DOHH2 (cell line): ENCODE results near the gene LOXL4.
A peak's percentile ranks its signal among the peaks of the same experiment; 100 is the strongest.

Experiments used
- H3F3A ChIP-seq: fragments of 200-600 bp; sonication (generic), shearing (Covaris generic); 2 replicates; pipeline ENCODE4 v1.6.0; 2016; ENCODE audit warnings: antibody characterized with exemption, mild to moderate bottlenecking; ENCODE audit not compliant: control insufficient read depth, insufficient read depth
- H3K27ac ChIP-seq: fragments of 200-600 bp; sonication (generic); 2 replicates; pipeline ENCODE4 v1.5.1; 2014; ENCODE audit warnings: low read depth, mild to moderate bottlenecking, low read length, moderate library complexity
- H3K27me3 ChIP-seq: fragments of 200-600 bp; sonication (generic); 2 replicates; pipeline ENCODE4 v1.6.1; 2014; ENCODE audit warnings: mild to moderate bottlenecking, low read length, mixed read lengths; ENCODE audit not compliant: control insufficient read depth
- H3K36me3 ChIP-seq: fragments of 200-600 bp; sonication (generic); 2 replicates; pipeline ENCODE4 v1.6.1; 2014; ENCODE audit warnings: mild to moderate bottlenecking, low read length, moderate library complexity, mixed read lengths; ENCODE audit not compliant: control insufficient read depth
- H3K4me1 ChIP-seq: fragments of 200-600 bp; sonication (generic); 2 replicates; pipeline ENCODE4 v1.6.1; 2014; ENCODE audit warnings: mild to moderate bottlenecking, low read length, mixed read lengths; ENCODE audit not compliant: control insufficient read depth
- H3K4me2 ChIP-seq: fragments of 200-600 bp; sonication (generic); 2 replicates; pipeline ENCODE4 v1.6.0; 2014; ENCODE audit warnings: mild to moderate bottlenecking, low read length, moderate library complexity
- H3K4me3 ChIP-seq: fragments of 200-600 bp; sonication (generic); 2 replicates; pipeline ENCODE4 v1.5.1; 2014; ENCODE audit warnings: mild to moderate bottlenecking, low read length, mixed read lengths
- H3K79me2 ChIP-seq: fragments of 200-600 bp; sonication (generic); 2 replicates; pipeline ENCODE4 v1.6.1; 2014; ENCODE audit warnings: mild to moderate bottlenecking, low read length, mixed read lengths; ENCODE audit not compliant: control insufficient read depth
- H3K9me2 ChIP-seq: fragments of 200-600 bp; sonication (generic); replicated peaks from 2 replicates; pipeline ENCODE4 v1.6.1; 2014; ENCODE audit warnings: mild to moderate bottlenecking, low read length, mixed read lengths; ENCODE audit not compliant: control insufficient read depth
- H3K9me3 ChIP-seq: fragments of 200-600 bp; sonication (generic); 2 replicates; pipeline ENCODE4 v1.6.1; 2014; ENCODE audit warnings: antibody characterized with exemption, low read length, mixed read lengths; ENCODE audit not compliant: control insufficient read depth, insufficient read depth
- H4K20me1 ChIP-seq: fragments of 200-600 bp; sonication (generic); 2 replicates; pipeline ENCODE4 v1.6.0; 2014; ENCODE audit warnings: low read depth, mild to moderate bottlenecking, antibody characterized with exemption, low read length, moderate library complexity; ENCODE audit not compliant: control insufficient read depth, insufficient read depth
- EZH2phosphoT487 ChIP-seq: fragments of 200-600 bp; sonication (generic); IDR thresholded peaks from 2 replicates; pipeline ENCODE4 v1.6.1; 2017; ENCODE audit warnings: borderline replicate concordance, mild to moderate bottlenecking, antibody characterized with exemption, low read length, moderate library complexity, mixed read lengths
- TF ChIP-seq, protein P1 (sequence below): fragments of 200-600 bp; sonication (generic); IDR thresholded peaks from one replicate; pipeline ENCODE4 v1.5.1; 2014; ENCODE audit warnings: antibody characterized with exemption, mild to moderate bottlenecking, low read depth, low read length; ENCODE audit not compliant: poor library complexity, severe bottlenecking

The LOXL4 gene

DNA sequence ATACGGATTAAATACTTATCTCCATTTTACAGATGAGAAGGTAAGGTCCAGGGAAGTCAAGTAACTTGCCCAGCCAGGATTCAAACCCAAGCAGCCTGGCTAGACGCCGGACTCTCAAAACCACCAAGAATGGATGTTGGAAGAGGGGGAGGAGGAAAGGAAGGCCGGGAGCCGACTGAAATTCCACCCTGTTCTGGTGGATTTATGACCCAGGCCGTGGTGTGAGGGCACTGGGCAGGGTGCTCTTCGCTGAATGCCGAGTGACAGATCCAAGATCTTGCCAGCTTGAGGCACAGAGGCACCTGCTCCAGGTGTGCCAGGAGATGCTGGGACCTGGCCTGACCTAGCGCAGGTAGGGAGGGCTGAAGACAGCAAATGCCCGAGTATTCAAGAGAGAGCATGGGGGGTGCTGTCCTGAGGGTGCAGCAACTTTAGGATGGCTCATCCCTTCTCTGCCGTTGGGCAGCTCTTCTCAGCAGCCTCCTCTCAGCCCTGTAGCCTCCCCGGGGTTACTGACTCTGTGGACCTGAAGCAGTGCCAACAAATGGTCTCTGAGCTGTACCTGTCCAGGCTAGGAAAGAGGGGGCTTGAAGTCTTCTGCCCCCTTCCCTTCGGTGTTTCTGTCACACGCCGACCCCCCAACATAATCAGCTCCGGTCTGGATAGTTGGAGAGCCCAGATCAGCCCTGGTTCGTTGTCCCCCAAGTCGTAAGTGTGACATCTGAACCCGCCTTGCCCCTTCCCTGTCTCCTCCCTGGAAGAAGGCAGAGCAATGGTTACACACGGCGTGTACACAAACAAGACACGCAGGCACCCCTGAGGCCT, 713 bp downstream of the LOXL4 start:
- no peak for TF ChIP-seq EZH2phosphoT487
- TF ChIP-seq, protein P1, sequence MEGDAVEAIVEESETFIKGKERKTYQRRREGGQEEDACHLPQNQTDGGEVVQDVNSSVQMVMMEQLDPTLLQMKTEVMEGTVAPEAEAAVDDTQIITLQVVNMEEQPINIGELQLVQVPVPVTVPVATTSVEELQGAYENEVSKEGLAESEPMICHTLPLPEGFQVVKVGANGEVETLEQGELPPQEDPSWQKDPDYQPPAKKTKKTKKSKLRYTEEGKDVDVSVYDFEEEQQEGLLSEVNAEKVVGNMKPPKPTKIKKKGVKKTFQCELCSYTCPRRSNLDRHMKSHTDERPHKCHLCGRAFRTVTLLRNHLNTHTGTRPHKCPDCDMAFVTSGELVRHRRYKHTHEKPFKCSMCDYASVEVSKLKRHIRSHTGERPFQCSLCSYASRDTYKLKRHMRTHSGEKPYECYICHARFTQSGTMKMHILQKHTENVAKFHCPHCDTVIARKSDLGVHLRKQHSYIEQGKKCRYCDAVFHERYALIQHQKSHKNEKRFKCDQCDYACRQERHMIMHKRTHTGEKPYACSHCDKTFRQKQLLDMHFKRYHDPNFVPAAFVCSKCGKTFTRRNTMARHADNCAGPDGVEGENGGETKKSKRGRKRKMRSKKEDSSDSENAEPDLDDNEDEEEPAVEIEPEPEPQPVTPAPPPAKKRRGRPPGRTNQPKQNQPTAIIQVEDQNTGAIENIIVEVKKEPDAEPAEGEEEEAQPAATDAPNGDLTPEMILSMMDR: no peak
- Histone ChIP-seq H3K9me2 (no peaks in the 10 kb centered on the region), H3F3A (no peaks in the 10 kb centered on the region), H3K4me3 (peak overlapping the region; percentile 42; the same call in 1 of the 2 replicates), H3K4me1 (peaks cover 8% of the 10 kb centered on the region), H4K20me1 (0 out of 2 replicates have a peak, but pooled peaks cover 4% of the 10 kb centered on the region), H3K27ac (no peak overlapping the region), H3K79me2 (no peaks in the 10 kb centered on the region), H3K4me2 (peak overlapping the region; percentile 54), H3K36me3 (no peaks in the 10 kb centered on the region), H3K27me3 (peaks cover 54% of the 10 kb centered on the region), H3K9me3 (no peaks in the 10 kb centered on the region)

- TF ChIP-seq, protein P1: no peak
- no peak for TF ChIP-seq EZH2phosphoT487
- Histone ChIP-seq H3K36me3 (no peaks in the 10 kb centered on the region), H3K4me3 (no peak overlapping the region), H3K9me3 (no peaks in the 10 kb centered on the region), H3F3A (no peaks in the 10 kb centered on the region), H3K27ac (no peak overlapping the region), H3K27me3 (peaks cover 49% of the 10 kb centered on the region), H3K4me2 (no peak overlapping the region), H4K20me1 (0 out of 2 replicates have a peak, but pooled peaks cover 4% of the 10 kb centered on the region), H3K9me2 (no peaks in the 10 kb centered on the region), H3K4me1 (peaks cover 8% of the 10 kb centered on the region), H3K79me2 (no peaks in the 10 kb centered on the region)
These were observed 1.3 kb downstream of the LOXL4 start for GRCh38 chr10:98266647-98267046.

GRCh38 chr10:98265403-98266378, 2.3 kb downstream of the LOXL4 start:
- no peaks in the 10 kb centered on the region for H3K9me2 ChIP-seq
- no peaks in the 10 kb centered on the region for H3F3A ChIP-seq
- H3K79me2 ChIP-seq: no peaks in the 10 kb centered on the region
- H3K27me3 ChIP-seq: peaks cover 40% of the 10 kb centered on the region
- H3K36me3 ChIP-seq: no peaks in the 10 kb centered on the region
- no peak overlapping the region for H3K4me3 ChIP-seq
- H3K9me3 ChIP-seq: no peaks in the 10 kb centered on the region
- TF ChIP-seq EZH2phosphoT487: no peak
- TF ChIP-seq, protein P1: no peak
- H3K27ac ChIP-seq: no peak overlapping the region
- H3K4me2 ChIP-seq: no peak overlapping the region
- peaks cover 8% of the 10 kb centered on the region for H3K4me1 ChIP-seq
- 0 out of 2 replicates have a peak, but pooled peaks cover 4% of the 10 kb centered on the region for H4K20me1 ChIP-seq
